NCI-H82 (cell line): ENCODE measurements around the gene C8G.

Source experiments
- DNase-seq: peaks from one replicate; lab custom pipeline; 2025; lab: John Stamatoyannopoulos, UW

The C8G gene

GRCh38 chr9:136968333-136969127 lies 23.5 kb downstream of the C8G start:
- no peak for DNase-seq

- no peak for DNase-seq
These were observed 24.1 kb downstream of the C8G start for GRCh38 chr9:136969150-136969549.

DNA sequence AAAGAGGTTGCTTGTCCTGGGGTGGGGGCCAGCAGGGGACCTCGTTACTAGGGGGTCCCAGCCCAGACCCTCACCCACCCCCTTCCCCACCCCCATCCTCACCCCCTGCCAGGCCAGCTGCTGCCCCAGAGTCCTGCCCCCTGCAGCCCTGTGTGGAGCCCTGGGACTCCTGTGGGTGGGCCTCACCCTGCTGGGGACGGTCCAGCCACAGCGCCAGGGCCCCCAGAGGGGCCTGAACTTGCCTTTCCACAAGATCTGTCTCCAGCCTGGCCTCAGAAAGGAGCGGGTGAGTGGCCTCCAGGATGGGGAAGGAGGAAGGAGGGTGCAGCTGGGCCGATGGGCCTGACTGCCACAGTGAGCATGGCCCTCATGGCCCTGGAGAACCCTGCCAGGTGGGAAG lies 24.7 kb downstream of the C8G start:
- no peak for DNase-seq

GRCh38 chr9:136970361-136970760 lies 25.3 kb downstream of the C8G start:
- DNase-seq: no peak

DNA sequence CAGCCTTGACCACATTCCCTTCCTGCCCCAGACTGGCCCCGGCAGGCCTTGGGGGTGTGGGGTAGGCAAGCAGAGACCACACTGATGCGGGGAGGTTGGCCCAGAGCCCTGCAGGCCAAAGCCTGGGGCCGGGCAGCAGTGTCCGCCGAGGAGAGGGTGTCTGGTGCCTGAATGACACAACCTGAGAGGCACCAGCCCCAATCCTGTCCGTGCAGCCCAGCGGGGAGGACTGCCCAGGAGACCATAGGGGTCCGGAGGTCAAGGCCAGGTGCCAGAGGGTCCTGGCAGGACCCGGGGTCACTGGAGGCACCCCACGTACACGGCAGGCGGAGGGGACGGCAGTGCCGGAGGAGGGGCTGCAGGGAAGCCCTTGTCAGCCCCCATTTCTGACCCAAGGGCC lies 26.7 kb downstream of the C8G start:
- no peak for DNase-seq

DNA sequence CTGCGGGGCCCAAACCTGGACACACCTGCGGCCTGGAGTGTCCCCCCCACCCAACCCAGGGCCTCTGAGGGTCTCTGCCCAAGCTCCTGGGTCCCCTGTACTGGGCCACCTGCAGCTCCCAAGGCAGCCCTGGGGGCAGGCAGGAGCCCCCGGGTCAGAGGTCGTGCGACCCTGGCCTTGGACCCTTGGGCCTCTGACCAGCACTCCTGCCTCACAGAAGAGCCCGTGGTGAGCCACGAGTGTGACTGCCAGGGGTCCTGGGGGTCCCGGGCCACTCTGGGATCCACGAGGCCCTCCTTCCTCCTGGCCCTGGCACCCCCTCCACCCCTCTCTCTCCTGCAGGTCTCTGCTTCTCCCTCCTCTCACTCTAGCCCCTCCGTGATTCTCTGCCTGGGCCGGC lies 27.3 kb downstream of the C8G start:
- DNase-seq: no peak

GRCh38 chr9:136972743-136973142 lies 27.7 kb downstream of the C8G start:
- DNase-seq: no peak

- DNase-seq: no peak
These were observed 28.9 kb downstream of the C8G start for GRCh38 chr9:136973618-136974617.

DNA sequence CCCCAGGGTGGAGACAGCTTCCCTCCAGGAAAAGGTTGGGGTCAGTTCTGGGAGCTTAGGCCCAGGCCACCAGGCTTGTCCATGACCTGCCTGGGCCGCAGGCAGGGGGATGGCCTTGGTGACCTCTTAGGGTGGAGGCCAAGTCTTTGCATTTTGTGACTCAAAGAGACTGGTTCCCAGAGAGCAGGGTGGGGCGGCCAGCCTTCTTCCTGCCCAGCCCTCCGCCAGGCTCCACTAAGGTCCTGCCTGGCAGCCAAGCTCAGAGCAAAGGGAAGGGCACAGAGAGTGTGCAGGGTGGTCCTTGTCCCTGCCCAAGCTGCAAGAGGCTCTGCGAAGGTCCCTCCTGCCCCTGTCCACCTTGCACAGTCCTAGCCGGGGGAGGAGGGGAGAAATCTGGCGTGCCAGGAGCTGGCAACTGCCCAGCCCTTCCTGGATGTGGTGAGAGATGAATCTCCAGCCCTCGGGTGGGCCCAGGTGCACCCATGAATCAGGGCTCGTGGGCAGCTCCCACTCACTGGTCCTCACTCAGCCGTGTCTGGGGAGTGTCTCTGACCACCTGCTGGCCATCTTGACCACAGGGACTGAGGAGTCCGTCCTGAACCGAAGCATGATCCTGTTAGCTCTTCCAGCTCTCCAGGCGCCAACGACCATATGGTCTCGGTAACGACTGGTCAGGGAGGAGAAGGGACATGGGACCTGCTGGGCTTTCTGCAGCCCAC lies 29.9 kb downstream of the C8G start:
- no peak for DNase-seq

GRCh38 chr9:136975644-136976043 lies 30.6 kb downstream of the C8G start:
- DNase-seq: no peak

DNA sequence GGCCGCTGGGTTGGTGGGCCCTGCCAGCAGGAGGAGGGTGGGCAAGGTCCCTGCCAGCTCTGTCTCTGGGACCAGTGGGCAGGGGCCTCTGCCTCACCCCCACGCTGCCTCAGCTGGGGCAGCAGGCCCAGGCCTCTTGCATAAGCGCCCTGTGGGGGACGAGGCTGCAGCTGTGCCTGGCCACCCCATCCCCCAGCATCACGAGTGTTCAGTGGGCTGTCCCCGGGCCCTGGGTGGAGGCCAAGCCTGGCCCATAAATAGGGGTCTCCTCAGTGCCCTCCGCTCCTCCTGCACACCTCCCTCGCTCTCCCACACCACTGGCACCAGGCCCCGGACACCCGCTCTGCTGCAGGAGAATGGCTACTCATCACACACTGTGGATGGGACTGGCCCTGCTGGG lies 32.2 kb downstream of the C8G start, which contains the start of gene PTGDS:
TSS of gene PTGDS (plus strand) at position 282 of the 400 bp plus-strand sequence. CDS start at position 357, 75 bp downstream.
- DNase-seq: no peak

DNA sequence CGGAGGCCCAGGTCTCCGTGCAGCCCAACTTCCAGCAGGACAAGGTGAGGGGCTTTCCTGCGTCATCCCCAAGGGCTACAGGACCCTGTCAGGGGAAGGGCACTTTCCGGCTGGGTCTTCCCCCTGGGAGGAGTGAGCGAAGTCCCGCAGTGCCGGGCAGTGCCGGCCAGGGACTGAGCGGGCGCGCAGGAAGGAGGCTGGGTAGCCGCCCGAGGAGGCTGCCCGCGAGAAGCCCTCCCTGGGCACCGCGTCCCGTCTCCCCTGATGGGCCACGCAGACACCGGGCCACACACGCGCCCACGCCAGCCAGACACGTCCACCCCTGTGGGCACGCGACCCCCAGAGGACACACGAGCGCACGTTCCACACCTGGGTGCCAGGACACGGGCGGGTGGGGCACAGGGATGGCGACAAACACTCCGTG lies 32.6 kb downstream of the C8G start:
- DNase-seq: no peak

GRCh38 chr9:136978073-136978864 lies 33.2 kb downstream of the C8G start:
- DNase-seq: peak; percentile 88

DNA sequence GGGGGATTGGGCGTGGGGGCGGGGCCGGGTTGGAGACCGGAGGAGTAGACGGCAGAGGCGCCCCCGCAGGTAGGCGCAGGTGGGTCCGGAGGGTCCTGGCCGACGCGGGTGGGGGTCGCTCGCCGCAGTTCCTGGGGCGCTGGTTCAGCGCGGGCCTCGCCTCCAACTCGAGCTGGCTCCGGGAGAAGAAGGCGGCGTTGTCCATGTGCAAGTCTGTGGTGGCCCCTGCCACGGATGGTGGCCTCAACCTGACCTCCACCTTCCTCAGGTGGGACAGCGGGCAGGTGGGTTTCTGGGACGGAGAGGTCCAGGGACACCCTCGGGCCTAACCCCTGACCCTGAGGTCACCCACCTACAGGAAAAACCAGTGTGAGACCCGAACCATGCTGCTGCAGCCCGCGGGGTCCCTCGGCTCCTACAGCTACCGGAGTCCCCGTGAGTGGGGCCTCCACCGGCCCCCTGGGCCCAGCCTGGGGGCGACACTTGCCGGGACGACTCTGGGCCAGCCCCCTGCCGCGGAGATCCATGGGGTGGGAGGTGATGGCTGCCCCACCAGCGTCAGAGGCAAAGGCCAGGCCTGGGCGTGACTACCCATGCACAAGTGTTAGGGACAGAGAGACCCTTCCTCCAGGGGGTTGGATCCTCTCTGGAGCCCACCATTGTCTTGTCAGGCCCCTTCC lies 34.0 kb downstream of the C8G start:
- no peak for DNase-seq

GRCh38 chr9:136979769-136980587 lies 34.9 kb downstream of the C8G start:
- DNase-seq: peak; percentile 27

DNA sequence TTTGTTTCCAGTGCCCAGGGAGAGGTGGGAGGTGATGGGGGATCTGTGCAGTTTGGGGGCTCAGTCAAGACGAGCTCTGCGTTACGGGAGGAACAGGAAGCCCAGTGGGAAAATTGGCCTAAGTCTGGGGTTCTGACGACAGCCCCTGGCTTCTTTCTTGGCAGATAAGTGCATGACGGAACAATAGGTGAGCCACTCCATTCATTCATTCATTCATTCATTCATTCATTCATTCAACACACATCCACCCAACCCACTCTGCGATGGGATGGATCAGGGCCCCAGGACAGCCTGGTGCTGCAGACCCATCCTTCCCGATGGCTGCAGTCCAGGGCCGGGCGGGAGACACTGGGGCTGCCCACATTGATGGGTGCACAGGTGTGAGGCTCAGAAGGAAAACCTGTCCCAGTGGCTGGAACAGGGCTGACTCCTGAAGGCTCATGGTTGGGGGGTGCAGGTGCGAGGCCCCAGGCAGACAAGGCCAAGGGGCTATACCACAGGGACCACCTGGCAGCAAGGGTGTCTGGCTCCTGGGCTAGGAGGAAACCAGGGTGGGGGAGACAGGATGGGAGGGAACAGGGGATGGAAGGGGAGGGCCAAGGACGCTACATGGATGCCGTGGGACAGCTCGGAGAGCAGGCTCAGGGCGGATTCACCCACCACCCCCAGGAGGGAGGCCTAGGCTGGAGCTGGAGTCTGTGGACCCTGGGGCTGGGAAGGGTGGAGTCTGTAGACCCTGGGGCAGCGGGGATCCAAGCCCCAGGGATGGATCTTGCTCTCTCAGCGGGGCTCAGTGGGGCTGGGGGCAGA lies 35.8 kb downstream of the C8G start:
- DNase-seq: no peak

GRCh38 chr9:136981588-136982231 lies 36.7 kb downstream of the C8G start:
- no peak for DNase-seq
